Measurements from ENCODE around the gene RNLS.

Gene RNLS

GRCh38 chr10:88551246-88551645 is 31.9 kb downstream of the RNLS start:
- no peak for DNase-seq

DNA sequence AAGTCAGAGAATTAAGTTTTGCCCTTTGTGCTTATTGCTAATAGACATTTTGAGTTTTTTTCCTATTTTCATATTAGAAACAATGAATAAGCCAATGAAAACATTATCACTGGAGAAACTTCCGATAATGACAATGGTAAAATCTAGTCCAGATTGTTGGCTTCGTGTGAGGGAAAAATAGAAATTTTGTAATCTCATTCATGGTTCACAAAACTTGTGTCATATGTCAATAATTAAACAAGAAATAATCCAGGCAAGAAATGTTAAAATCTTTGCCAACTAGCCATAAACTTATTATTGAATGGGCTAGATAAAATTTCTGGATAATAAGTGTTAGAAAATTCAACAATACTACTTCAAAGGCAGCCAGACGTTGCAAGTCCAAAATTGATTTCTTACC is 36.6 kb downstream of the RNLS start:
- no peak for DNase-seq

GRCh38 chr10:88545359-88545758 is 37.8 kb downstream of the RNLS start:
- DNase-seq, result no peak

DNA sequence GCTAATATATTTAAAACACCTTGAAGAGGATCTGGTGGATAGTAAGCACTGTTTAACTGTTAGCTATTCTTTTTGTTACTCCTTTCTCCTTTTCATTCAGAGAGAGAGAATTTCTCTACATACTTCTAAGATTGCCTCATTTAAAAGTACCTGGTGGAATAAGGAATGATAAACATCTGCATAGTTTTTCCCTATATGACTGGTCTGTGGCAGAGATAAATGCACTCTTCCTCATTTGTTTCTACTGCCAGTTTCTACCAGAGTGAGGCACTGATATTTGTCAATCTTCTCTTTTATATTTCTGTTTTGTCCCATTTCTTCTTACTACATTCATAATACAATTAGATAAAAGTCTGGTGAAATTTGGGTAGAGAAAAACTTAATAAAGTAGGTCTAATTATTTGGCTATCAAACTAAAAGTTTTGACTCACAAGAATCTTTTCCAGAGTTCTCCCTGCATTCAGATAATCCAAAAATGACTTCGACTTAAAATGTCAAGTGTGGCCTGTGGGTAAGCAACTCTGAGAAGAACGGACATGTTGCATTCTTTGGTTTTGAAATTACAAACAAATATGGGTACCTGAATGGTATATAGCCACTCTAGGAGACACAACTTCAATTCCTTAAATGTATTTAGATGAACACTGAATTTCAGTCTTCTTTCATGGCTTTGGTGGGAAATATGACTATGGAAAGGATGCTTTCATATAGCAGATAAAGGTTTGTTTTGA is 38.8 kb downstream of the RNLS start:
- no peak for DNase-seq

DNA sequence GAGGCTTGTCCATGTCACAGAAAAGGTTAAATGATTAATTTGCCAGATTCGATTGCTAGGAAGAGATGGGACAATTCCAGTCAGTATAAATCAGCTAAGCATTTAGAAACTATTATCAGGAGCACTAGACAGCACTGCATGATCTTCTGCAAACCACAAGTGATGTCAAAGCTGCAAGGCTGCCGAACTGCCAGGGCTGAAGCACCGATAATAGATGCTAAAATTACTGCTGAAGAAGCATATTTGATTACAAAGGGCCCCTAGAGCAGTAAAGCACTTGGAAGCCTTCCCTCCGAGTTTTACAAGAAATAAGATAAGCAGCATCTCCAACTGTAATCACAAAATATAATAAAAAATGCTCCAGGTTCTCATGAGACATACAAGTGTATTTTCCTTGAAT is 40.6 kb downstream of the RNLS start:
- DNase-seq, result no peak

GRCh38 chr10:88541116-88541626 is 41.9 kb downstream of the RNLS start:
- no peak for DNase-seq

GRCh38 chr10:88540351-88540750 is 42.8 kb downstream of the RNLS start:
- no peak for DNase-seq

DNA sequence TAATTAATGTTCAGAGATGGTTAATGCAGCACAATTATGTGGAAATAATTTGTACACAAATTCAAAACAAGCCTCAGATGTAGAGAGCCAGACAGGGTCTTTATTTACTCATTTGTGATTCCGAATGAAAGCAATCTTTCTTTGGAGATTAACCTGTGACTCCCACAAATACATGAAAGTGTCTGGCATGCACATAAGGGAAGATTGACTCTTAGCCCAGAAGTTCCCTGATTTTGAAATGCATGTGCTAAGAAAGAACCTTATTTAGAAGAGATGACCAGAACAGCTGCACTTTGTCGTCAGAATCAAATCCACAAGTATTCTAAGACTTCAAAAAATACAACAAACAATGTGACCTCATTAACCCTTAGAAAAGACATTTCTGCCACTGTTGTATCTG is 45.1 kb downstream of the RNLS start:
- no peak for DNase-seq

- DNase-seq, result no peak
Measured at GRCh38 chr10:88537322-88537721, 45.8 kb downstream of the RNLS start.

- no peak for DNase-seq
Measured at GRCh38 chr10:88536437-88536836, 46.7 kb downstream of the RNLS start.

DNA sequence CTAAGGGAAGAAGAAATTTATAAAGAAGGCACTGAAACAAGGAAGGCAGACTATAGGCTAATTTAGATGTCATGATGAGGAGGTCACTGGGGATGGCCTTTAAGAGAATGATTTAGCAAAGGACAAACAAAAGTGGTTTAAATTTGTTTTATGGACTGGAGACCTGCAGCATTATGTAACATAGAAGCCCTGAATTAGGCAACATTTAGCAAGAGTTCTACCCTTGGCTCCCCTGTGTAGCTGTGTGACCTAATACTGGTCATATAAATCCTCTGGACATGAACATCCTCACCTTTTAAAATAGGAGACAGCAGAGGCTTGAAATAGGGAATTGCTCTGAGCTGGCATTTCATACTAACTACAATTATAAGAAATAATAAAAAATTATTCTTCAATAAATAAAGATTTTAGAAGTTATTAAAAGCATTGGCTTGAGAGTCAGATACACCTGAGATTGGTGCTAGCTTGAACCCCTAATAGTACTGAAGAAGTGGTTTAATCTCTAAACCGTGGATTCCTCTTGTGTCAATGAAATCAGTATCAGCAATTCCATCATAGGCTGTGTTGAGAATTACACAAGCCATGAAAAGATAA is 48.9 kb downstream of the RNLS start:
- no peak for DNase-seq

DNA sequence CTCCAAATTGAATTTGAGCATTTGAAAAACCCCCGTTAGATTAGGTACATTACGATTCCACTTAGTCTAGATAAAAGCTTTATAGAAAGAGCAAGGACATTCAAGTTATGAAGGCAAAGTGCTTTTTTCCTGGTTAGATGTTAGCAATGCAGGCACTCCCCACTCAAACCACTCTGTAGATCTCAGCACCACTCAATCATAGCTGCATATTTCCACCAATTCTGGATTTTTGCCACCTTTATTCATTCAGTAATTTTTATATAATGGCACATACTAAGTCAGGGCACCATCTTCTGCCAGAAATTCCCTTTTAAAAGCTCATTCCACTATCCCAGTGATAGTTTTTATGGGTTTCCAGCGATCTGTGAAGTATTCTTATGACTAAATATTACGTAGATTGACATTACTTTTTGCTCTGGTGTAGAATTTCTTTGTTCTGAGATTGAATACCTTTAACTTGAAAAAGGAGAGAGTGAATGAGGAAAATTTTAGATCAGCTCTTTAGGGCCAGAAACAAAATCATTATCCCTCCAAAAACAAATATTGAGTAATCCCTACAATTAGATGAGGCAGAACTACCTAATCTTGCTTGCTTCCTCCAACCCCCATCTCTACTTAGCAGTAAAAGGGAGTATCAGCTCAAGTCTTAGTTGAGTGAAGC is 51.6 kb downstream of the RNLS start:
- no peak for DNase-seq

DNA sequence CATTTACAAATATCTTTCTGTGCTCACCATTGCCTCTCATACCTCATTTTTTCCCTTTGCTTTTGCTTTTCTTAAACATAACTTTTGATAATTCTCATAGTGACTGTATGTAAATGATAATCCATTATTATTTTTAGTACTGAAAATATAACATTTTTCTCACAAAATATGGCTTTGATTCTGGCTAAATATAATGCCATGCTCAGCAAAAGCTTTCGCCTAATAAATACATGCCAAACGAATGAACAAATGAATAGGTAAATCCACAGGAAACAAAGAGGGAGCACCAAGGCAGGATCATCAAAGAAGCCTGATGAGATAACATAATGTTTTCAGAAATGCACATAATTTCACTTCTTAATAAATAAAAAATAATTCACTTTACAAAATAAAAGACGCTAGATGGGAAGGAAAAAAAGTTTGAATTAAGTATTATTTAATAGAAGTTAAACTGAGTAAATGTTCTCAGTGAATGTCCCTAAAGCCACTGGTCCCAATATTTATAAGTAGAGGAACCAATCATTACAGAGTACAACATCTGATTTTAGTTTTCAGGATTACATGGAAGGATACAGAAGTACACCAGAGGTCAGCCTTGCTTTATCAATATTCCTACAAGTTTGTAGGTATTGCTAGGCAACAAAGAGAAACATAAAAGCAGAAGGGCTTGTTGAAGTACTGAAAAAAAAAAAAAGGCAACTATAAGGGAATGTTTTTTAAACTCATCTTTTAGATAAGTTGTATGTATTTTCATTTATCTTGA is 52.3 kb downstream of the RNLS start:
- DNase-seq, result no peak

DNA sequence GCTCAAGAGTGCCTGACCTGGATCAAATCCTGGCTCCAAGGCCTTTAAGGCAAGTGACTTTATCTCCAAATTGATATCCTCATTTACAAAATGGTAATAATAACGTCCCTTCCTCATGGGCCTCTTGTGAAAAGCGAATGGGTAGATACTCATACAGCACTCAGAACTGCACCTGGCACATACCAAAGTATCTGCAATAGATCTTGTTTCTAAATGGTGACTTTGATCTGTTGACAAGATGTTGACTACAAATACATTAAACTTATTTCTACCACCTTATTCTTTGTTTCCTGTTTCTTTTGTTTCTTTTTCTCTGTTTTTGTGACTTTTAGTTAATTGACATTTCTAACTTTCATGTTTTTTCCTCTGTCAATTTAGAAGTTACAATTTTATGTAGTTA is 53.0 kb downstream of the RNLS start:
- DNase-seq, result no peak

DNA sequence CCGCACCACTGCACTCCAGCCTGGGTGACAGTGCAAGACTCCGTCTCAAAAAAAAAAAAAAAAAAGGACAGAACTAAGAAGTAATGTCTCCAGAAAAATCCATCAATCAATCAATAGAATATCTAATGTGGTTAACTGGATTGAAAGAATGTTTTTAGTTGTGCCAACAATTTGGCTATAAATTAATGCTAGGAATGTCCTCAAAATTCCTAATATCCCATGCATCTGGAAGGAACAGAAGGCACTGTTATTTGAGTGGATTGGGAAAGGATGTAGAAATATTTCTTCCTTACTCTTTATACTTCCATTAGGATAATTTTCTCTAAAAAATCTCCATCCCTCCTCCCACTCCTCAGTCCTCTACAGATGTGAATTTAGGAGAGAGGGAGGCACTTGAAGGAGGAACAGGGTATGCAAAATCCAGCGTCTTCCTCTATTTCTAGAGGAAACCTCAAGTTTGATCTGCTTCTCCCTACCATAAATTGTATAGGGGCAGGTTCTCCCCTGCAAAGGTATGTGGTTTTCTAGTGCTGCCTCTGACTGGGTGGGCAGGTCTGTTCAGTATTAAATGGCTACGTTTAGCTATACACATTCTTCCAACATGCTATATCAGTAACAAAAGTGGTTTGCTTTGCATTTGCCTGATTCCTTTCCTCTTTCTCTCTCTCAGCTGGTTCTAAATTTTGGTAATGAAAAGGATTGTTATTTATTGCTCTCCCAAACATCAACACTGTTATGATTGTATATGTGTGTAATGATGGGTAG is 54.1 kb downstream of the RNLS start:
- no peak for DNase-seq

GRCh38 chr10:88528201-88528600 is 54.9 kb downstream of the RNLS start:
- no peak for DNase-seq

GRCh38 chr10:88527245-88527644 is 55.9 kb downstream of the RNLS start:
- DNase-seq, result no peak

GRCh38 chr10:88526501-88527105 is 56.5 kb downstream of the RNLS start:
- DNase-seq, result no peak

DNA sequence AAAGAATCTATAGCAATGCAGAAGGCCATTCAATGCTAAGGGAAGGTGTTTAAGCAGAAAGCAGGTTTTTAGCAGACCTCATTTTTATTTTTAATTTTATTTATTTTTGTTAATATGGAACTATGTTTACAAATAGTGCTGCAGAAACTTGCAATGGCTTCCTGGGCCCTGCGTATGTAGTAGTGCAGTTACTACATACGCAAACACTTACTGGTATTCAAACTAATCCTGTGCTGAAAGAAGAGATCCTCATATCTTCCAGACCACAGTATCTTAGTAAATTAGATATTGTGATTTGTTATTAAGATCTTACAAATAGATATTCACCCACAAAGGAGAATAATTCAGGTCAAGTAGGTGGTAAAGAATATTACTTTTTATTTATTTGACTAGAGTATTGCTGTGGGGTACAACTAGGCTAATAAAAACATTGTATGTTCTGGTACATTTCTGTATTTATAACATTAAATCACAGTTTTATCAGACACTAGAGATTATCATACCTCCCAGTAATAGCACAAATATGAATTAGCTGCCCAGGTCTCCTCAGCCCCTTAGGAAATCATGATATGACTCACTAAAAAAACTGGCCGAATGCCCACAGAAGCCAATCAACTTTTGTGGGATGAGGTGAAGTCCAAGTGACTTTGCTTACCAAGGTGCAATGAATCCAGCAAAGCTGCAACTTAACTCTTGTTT is 57.6 kb downstream of the RNLS start:
- DNase-seq, result no peak

- no peak for DNase-seq
Measured at GRCh38 chr10:88523739-88524400, 59.2 kb downstream of the RNLS start.

DNA sequence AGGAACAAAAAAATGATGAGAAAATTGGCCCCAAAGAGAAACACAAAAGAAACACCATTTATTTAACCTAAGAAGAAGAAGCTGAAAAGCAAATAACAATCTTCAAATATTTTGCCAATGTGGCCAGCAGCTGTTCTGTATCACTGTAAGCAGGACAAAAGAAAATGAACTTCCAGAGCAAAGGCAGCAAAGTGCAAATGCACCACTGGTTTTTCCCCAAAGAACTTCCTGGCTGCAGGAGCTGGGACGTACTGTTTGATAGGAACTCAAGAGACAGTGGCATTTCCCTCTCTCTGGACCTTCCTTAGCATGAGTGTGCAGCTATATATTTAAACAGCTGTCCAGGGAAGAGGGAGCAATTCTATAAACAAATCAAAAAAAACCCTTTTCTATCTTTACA is 60.4 kb downstream of the RNLS start:
- no peak for DNase-seq
